MM.1S (cell line): ENCODE data around the gene GNB1.

Experiments
- EZH2phosphoT487 ChIP-seq: fragments of 300-600 bp; sonication (generic); IDR thresholded peaks from 2 replicates; pipeline ENCODE4 v1.6.1; 2018; ENCODE audit warnings: antibody characterized with exemption, low read length
- TF ChIP-seq, protein P1 (sequence below): fragments of 300-600 bp; sonication (generic); IDR thresholded peaks from 2 replicates; pipeline ENCODE4 v1.5.1; 2016; ENCODE audit warnings: antibody characterized with exemption, low read length, mixed read lengths

GRCh38 chr1:1919304-1920056 lies 28.6 kb upstream of the GNB1 start:
- TF ChIP-seq, protein P1, sequence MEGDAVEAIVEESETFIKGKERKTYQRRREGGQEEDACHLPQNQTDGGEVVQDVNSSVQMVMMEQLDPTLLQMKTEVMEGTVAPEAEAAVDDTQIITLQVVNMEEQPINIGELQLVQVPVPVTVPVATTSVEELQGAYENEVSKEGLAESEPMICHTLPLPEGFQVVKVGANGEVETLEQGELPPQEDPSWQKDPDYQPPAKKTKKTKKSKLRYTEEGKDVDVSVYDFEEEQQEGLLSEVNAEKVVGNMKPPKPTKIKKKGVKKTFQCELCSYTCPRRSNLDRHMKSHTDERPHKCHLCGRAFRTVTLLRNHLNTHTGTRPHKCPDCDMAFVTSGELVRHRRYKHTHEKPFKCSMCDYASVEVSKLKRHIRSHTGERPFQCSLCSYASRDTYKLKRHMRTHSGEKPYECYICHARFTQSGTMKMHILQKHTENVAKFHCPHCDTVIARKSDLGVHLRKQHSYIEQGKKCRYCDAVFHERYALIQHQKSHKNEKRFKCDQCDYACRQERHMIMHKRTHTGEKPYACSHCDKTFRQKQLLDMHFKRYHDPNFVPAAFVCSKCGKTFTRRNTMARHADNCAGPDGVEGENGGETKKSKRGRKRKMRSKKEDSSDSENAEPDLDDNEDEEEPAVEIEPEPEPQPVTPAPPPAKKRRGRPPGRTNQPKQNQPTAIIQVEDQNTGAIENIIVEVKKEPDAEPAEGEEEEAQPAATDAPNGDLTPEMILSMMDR, result no peak
- no peak for TF ChIP-seq EZH2phosphoT487
